Measurements from ENCODE around the gene COL26A1.
A peak's percentile ranks its signal among the peaks of the same experiment; 100 is the strongest.

Gene COL26A1

DNA sequence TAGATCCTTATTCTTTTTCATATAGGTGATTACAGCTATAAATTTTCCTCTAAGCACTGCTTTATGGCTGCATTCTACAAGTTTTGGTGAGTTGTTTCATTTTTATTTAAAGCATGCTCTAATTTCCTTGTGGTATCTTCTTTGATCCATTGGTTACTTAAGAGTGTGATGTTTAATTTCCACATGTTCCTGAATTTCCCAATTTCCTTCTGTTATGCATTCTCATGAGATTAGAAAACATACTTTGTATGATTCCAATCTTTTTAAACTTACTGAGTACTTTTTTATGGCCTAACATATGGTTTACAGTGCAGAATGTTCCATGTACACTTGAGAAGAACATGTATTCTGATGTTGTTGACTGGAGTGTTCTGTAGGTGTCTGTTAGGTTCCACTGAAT is 213.0 kb downstream of the COL26A1 start:
- DNase-seq (ENCODE audit: low spot score) = no peak

DNA sequence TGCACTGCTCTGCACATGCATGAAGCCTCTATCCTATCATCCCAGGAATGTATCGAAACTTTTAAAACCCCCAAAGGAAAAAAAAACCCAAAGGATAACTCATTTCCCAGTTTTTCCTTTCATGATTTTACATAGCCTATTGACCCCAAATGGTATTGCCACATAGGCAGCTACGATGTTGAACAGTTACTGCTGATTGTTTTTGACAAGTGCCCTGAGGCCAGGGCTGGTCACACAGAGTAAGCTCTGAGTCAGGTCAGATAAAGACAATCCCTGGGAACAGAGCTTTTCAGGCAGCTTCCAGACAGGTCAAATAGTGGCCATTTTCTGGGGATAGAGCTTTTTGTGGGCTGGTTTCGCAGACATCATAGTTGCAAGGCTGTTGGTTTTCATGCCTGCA is 214.3 kb downstream of the COL26A1 start:
- DNase-seq (ENCODE audit: low spot score) = peak; percentile 24

DNA sequence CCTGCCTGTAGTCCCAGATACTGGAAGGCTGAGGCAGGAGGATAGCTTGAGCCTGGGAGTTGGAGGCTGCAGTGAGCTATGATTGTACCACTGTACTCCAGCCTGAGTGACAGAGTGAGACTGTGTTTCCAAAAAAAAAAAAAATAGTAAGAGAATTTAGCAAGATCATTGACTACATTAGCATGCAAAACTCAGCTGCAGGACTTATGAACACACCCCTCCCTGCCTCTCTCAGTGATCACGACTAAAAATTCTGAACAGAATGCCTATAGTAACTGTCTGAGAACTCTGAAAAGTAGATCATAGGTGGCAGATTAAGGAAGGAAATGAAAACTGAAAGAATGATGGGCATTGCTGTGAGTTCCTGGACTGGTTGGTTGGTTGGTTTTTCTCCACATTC is 215.9 kb downstream of the COL26A1 start:
- DNase-seq (ENCODE audit: low spot score) = no peak

DNA sequence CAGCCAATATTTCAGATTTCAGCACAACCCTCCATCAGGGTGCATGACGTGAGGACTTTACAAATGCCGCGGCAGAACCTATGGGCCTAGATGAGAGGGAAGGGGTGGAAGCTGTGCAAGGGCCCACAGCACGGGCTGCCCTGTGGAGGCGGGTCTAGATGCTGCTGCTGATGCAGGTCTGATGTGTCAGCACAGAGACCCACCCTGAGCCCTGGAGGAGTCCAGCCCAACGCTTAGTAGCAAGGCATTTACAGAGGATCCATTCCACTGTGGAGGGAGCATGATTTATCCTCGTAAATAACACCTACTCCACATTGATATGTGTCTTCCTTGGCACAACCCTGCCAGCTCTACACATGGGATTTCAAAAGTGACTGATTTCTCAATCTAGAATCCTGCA is 217.9 kb downstream of the COL26A1 start:
- DNase-seq (ENCODE audit: low spot score) = peak; percentile 10

DNA sequence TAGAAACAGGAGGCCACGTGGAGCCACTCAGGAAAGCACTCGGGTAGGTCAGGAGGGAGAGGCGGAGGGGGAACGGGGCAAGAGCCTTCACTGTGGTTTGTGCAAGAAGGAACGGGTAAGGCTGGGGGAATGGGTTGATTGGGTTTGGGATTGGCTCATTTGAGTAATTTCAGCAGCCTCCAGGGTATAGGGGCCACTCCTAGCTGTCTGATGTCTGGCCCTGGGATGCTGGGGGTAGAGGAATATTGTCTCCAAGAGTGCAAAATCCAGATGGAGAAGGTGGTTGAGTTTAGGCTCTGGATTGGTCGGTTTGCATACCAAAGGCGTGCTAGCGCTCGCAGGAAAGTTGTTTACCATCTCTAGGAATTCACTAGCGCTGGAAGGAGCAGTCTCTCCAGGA is 219.2 kb downstream of the COL26A1 start:
- DNase-seq (ENCODE audit: low spot score) = peak; percentile 12

DNA sequence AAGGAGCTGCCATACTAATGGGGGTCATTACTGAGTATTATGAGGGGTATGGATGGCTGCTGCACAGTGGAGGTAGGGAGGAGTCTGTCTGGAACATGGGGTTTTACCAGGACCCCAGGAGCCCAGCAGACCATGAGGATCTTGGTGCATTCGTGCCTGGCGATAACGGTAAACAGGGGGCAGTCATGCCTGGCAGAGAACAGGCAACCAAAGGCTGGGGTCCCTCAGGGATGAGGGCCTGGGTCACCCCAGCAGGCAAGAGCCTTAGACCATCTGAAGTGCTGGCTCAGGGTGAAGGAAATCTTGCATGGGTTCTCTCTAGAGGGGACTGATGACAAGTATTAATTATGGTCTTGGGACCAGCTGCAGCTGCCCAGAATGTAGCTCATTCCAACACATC is 220.3 kb downstream of the COL26A1 start:
- peak; percentile 12 for DNase-seq (ENCODE audit: low spot score)

DNA sequence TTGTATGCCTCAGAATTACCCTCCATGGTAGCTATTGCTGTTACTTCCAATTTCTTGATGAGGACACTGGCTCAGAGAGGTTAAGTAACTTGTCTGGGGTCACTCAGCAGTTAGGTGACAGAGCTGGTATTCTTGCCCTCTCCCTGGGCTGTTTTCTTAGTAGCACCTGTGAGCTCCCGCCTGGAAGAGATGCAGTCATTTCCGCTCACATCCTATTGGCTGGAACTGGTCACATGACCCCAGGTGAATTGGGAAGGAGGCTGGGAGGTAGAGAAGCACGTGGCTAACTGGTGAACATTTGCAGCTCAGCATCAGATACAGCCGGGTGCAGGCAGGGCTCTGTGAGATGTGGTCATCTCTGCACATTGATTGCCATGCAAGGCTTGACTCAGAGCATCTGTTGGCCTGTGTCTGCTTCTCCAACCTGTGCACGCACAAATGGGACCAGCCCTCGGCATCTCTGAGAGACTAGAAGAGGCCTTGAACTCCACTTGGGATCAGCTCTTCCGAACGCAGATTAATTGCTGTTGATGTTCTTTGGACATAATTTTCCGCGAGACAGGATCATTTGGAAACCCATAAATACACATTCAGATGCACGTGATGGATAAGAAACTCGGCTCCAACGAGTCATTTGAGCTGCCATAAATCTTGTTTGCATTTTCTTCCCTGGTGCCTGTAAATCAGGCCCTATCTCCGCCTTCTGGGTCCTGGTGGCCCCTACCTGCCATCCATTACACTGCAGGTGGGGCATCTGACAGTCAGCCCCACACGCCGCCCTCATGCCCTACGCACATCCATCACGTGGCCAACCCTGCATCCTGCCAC is 223.6 kb downstream of the COL26A1 start:
- peak; percentile 26 for DNase-seq (ENCODE audit: low spot score)

DNA sequence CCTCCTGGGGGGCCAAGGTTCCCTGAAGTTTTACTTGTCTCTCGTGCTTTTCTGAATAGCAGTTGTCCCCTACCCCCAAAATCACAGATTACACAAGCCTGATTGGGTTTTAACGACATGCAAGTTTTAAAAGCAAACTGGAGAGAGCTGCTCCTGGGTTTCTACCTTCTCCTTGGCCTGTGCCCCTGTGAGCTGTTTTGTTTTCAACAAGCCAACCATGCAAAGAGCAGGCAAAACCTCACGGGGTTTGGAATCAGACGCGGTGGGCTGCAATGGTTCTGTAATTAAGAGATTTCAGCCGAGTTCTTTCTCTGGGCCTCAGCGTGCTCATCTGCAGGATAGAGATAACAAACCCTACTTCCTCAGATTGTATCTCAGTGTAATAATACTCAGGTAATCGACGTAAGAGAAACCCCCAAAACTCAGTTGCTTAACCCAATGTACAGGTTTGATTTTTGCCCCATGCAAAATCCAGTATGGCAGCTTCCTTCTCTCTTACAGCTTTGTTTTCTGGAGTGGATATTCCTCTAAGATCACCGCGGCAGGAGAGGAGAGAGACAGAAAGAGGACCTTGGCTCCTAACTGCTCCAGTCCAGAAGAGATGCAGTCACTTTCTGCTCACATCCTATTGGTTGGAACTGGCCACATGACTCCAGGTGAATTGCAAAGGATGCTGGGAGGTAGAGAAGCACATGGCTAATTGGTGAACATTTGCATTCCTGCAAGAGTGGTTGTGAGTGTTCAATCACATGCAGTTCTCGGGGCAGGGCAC is 224.4 kb downstream of the COL26A1 start:
- no peak for DNase-seq (ENCODE audit: low spot score)

DNA sequence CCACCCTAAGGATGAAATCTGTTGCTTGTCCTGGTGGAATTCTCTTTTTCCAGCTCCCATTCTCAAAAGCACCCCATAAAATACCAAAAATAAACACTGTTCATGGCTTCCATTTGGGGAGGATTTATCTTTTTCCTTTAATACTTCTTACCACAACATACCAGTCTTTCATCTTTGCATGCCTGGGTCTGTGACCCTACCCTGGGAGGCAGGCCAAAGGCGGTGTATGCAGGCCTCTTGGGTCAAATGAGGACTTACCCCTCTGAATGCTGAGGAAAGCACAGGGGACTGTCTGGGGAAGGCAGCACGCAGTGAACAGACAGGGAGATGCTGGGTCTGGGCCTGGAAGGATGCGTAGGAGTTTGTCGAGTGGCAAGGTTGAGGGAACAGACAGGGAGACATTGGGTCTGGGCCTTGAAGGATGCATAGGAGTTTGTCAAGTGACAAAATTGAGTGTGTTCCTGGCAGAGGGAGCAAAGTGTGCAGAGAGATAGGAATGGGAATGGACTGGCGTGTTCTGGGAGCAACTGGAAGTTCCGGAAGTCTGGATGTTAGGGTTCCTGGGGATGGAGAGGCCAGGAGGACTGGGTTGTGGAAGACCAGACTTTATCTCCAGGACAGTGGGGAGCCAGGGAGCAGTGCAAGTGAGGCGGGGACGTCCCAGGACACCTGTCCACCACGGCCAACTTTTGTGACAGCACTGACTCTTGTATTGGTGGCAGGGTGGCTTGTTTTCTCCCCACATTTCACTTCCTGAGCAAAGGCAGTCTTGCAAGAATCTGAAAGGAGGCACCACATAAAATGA is 225.7 kb downstream of the COL26A1 start:
- DNase-seq (ENCODE audit: low spot score) = no peak

DNA sequence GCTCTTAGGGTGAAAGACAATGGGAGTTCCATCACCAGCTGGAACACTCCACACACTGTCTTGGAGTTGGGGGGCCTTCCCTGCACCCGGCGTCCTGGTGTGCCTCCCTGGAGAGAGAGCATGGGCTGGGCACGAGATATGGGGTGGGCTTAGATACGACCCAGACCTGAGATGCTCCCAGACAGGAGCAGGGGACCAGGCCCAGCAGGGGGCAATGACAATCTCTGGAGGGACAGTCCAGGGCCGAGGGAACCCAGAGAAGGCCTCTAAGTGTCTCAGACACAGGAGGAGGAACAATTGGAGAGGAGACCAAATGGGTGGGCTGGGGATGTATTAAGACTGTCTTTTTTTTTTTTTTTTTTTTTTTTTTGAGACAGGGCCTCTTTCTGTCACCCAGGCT is 226.4 kb downstream of the COL26A1 start:
- no peak for DNase-seq (ENCODE audit: low spot score)

DNA sequence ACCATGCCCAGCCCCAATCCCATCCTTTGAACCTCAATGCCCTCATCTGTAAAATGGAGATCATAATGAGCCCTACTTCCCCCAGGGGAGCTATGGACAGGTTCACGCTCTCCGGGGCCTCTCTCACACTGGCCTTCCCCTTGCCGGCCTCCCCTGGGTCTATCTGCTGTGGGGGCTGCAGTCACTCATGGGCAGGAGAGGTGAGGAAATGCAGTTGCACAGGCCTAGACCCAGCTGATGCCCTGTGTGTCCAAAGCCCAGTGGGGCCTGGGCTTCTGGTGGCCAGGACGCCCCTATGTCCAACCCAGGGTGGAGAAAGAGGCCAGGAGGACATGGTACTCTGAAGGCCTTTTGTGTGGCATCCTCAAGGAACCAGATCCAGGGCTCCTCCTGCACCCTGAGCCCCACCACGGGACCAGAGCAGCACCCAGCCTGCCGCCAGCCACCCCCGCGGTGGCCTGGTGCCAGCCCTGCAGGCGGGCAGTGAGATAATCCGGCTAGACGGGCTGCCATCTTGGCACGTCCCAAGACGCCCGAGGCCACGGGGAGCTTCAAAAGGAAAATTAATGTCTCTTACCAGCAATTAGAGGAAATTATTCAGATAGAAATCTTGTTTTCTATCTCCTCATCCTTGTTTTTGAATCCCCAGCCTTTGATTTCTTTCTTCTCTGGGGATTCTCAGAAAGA is 227.4 kb downstream of the COL26A1 start:
- no peak for DNase-seq (ENCODE audit: low spot score)

DNA sequence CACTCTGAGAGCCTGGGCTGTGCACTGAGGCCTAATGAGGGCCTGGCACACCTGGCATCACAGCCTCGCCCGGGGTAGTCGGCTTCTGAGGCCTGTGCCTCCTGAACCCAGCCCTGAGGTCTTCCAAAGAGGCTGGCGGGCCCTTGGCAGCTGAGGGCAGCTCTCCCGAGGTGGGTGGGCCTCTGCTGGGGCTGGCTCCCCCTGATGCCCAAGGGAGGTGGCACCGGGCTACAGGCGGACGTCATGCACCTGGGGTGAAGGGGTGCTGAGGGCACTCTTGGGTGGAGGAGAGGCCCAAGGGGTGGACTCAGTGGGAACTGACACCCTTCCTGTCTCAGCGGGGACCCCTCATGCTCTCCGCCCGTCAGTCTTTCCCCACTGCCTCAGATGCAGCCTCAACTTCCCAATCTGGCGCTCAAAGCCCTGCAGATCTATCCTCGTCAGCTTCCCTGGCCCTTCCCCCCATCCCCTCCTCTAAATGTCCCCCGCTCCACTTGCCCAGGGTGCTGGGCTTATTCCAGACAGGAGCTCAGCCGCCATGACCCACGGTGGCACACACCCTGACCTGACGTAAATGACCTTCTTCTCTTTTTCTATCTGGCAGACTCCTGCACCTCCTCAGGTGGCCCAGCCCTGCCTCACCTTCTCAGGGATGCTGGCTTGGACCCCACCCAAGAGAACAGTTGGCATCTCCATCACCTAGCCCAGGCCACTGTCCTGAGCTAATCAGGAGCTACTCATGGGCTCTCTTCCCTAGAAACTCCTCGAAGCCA is 228.2 kb downstream of the COL26A1 start:
- no peak for DNase-seq (ENCODE audit: low spot score)

DNA sequence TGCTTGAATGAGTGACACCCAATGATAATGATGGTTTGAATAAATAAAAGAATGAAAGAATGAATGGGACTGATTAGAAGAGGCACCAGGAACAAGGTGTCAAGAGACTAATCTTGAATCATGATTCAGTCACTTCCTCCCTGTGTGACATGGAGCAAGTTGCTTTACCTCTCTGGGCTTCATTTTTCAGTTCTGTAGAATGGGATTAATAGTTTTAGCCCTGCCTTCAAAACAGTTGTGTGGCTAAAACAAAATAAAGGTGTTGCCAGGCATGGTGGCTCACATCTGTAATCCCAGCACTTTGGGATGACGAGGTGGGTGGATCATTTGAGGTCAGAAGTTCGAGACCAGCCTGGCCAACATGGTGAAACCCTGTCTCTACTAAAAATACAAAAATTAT is 228.8 kb downstream of the COL26A1 start:
- no peak for DNase-seq (ENCODE audit: low spot score)

DNA sequence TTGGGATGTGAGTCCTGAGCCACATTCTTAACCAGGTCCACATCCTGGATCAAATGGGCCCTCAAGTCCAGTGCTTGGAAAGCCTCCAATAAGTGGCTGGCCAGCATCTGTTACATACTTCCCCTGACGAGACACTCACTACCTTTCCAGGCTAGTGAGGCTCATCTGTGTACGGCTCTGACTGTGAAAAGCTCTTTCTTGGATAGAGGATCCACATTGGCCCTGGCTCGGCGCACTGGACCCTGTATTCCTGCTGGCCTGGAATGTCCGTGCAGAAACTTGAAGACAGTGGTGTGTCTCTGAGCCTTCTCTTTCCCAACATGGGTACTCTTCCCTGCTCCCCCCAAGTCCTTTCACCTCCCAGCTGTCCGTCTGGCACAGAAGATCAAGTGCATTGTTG is 230.9 kb downstream of the COL26A1 start:
- no peak for DNase-seq (ENCODE audit: low spot score)

DNA sequence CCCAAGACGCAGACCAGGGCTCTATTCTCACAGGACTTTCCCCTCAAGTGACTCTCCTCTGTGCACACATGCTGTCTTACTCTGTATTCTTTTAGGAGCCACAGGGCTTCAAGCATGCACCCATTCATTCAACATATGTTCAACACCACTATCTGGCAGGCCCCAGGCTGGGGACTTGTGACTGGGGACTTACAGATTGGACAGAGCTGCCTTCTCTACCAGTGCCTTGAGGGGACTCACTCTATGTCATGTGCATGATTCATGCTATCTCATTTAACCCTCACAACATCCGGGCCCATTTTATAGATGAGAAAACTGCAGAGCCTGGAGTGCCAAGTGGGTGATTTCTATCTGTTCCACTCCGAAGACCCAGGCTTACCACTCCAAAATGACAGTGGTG is 232.1 kb downstream of the COL26A1 start:
- DNase-seq (ENCODE audit: low spot score) = no peak

DNA sequence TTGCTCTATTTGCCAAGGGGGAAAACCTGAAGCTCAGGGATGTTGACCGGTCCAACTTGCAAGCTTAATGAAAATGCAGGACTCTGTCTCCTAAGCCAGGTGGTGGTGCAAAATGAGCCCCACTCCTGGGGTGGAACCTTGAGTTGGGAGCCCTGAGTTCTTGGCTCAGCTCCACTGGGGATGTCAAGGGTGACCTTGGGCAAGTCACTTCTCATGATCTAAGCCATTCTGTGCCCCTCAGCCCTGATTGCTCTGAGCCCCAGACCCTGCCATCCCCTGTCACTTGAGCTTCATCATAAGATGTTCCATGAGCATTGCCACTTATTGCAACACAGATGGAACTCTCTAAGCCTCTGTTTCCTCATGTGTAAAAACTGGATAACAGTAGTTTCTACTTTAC is 232.6 kb downstream of the COL26A1 start:
- DNase-seq (ENCODE audit: low spot score) = no peak

DNA sequence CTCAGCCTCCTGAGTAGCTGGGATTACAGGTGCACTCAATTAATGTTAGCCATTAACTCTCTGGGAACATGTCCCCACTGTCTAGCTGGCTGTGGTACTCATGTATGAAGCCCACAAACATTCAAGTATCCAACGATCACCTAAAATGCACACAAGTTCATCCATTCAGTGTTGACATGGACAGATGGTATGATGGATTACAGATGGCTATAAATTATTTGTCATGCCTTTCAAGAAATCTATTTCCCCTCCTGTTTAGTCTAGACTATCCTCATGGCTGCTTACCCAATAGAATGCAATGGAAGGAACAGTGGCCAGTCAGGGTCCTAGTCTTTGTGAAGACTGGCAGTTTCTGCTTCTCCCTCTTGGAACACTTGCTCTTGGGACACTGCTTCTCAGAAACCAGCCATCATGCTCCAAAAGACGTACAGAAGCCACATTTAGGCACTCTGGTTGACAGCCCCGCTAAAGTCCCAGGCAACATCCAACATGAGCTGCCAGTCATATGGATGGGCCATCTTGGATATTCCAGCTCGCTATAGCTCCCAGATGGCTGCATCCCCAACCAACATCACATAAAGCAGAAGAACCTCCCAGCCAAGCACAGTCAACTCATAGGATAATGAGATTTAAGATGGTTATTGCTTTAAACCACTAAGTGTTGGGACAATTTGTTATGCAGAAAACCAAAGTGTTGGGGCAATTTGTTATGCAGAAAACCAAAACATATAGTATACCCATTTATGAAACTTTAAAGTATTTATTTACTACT is 233.3 kb downstream of the COL26A1 start:
- no peak for DNase-seq (ENCODE audit: low spot score)

DNA sequence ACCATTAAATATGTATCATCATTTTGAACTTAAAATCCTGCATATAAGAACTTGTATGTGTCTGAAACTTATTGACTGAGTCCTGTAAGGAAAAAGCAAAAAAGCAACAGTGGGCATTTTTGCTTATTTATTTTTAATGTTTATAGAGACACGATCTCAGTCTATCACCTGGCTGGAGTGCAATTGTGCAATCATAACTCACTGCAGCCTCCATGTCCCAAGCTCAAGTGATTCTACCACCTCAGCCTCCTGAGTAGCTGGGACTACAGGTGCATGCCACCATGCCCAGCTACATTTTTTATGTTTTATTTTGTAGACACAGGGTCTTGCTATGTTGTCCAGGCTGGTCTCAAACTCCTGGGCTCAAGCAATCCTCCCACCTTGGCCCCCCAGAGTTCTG is 234.2 kb downstream of the COL26A1 start:
- DNase-seq (ENCODE audit: low spot score) = no peak

DNA sequence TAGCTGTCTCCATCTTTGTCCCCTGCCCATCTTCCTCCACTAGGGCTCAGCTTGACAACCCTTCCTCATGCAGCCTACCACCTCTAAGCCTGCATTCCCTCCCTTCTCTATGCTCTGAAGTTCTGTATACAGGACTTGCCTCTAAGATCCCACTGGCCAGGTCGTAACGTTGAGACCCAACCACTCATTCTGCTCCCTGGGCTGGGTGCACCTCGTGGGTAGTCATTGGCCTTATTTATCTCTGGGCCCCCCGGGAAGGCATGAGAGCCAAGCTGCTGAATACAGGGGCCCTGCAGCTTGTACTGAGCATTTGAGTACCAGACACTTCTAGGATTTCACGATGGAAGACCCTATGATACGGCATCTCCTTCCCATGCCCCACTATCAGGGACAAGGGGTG is 235.3 kb downstream of the COL26A1 start:
- no peak for DNase-seq (ENCODE audit: low spot score)

DNA sequence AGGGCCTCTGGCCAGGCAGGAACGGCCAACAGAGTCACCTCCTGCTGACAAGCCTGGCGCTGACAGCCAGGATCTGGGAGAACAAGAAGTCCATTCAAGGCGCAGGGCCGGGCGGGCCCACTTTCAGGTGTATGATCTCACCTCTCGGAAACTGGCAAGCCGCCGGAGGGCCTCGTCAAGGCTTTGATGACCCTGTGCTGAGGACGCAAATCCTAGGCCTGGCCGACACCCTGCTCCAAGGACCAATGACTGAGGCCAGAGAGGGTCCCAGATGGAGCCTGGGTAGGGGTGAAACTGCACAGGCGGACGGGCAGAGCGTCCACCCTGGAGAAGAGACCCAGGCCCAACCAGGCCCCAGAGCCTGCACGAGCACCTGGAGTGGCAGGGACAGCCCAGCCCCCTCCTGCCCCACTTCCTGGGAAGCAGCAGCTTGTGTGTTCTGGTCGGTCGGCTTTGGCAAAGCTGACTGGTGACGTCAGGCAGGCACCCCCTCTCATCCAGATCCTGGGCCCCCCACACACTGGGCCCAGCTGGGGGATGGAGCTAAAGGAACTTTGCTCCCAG is 235.8 kb downstream of the COL26A1 start:
- no peak for DNase-seq (ENCODE audit: low spot score)
